GM03348 (cell line): ENCODE data around the gene DARS2.
A peak's percentile ranks its signal among the peaks of the same experiment; 100 is the strongest.
"Not testable (repeated sequence)": the region's sequence is repeated elsewhere in the genome, so short reads cannot be mapped to it uniquely, and the experiment has no call there.

Experiments
- DNase-seq: peaks from one replicate; pipeline ENCODE4 v3.0.0; 2012; ENCODE audit warnings: low spot score

The DARS2 gene, protein sequence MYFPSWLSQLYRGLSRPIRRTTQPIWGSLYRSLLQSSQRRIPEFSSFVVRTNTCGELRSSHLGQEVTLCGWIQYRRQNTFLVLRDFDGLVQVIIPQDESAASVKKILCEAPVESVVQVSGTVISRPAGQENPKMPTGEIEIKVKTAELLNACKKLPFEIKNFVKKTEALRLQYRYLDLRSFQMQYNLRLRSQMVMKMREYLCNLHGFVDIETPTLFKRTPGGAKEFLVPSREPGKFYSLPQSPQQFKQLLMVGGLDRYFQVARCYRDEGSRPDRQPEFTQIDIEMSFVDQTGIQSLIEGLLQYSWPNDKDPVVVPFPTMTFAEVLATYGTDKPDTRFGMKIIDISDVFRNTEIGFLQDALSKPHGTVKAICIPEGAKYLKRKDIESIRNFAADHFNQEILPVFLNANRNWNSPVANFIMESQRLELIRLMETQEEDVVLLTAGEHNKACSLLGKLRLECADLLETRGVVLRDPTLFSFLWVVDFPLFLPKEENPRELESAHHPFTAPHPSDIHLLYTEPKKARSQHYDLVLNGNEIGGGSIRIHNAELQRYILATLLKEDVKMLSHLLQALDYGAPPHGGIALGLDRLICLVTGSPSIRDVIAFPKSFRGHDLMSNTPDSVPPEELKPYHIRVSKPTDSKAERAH

DNA sequence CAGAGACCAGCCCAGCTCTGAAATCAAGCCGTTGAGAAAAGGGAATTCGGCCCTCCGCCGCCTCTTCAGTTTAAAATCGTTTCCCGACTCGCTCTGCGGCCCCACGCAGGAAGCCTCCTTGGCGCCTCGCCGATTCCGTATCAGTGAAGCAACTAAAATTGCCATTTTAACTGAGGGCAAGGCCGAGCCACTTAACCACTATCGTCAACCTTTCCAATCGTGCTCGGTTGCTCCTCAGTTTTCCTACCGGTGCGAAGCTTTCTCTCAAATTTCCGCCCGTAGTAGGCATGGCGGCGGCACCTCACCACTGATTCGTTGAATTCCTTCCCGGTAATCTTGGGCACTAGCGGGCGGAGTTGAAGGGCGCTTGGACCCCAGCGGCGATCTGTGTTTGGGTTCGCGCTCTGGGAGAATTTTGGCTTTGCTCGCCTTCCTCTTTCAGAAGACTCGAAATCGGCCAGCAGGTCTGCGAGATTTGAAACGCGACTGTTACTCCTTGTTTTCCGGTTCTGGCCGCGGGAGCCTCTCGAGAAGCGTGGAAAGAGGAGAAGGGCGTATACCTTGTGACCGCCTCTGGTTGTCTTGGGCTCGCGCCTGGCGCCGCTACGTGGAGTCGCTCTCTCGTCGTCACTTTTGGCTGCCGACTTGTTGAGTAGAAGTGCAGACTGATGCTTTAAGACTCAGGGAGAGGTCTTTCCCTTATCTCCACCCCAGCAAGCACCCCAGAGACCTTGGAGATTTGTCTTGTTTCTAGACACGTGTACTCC is at the start of gene DARS2, which contains the start of gene CENPL:
Gene DARS2 (plus strand): TSS at position 359 of the 767 bp plus-strand sequence. CDS start 557 bp downstream, outside the sequence.
Gene CENPL (minus strand): TSS at position 569 of the 767 bp plus-strand sequence. CDS start 13,584 bp downstream, outside the sequence.
- peak; percentile 93 for DNase-seq

DNA sequence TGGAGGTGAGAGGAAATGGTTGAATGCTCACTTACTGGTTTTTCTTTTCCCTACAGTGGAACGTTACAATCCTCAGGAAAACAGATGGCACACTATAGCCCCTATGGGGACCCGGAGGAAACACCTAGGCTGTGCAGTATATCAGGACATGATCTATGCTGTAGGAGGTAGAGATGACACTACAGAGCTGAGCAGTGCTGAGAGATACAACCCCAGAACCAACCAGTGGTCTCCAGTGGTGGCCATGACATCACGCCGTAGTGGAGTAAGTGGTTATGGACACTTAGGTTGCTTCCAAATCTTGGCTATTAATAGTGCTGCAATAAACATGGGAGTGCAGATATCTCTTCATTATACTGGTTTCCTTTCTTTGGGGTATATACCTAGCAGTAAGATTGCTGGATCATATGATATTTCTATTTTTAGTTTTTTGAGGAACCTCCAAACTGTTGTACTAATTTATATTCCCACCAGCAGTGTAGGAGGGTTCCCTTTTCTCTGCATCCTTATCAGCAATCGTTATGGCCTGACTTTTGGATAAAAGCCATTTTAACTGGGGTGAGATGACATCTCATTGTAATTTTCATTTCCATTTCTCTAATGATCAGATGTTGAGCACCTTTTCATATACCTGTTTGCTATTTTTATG is 48.8 kb upstream of the DARS2 start:
- no peak for DNase-seq

DNA sequence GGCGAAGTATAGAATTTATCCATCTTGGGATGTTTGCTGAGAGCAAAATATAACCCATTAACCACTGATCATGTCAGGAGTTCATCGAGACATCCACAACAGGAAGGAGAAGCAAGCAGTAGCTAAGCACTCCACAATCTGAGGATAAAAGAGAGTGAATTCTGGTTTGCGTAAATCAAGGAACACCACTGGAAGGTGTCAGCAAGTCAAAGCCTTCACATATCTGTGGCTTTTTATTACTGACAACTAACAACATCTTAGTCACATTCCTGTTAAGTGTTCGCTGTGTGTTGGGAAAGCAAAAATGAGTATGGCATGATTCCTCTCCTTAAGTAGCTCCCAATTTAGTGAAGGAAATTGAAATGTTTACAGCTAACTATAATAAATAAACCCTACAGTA is 44.5 kb upstream of the DARS2 start:
- no peak for DNase-seq

DNA sequence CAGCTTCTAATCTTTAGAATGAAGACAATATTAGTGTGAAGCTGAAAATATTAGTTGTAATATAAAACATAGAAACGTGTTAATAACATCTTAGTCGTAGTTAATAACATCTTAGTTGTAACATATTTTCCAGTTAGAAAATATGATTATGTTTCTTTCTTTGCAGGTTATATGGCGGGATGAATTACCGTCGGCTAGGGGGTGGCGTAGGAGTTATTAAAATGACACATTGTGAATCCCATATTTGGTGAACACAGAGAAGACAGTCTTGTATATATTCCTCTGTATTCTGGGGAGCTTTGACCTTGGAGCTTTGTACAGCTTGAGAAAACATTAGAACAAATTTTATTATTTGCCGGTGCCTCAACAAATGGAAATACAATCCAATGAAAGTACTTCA is 39.5 kb upstream of the DARS2 start:
- DNase-seq, result no peak

DNA sequence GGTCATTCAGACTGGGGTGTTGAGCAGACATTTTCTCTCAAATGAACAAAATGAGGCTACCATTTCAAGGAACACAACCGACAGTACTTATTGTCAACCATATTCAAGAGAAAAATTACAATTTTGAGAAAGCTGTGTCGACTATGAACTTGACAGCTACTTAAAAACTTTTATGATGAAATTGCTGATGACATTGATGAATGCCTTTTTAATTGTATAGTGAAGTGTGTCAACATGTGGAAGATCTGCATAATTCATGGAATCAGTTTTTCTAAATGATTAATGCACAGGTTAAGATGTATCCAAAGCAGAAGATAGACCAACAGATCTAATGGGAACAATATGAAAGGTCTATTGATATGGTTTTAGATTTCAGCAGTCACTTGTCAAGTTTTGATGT is 34.6 kb upstream of the DARS2 start:
- no peak for DNase-seq

DNA sequence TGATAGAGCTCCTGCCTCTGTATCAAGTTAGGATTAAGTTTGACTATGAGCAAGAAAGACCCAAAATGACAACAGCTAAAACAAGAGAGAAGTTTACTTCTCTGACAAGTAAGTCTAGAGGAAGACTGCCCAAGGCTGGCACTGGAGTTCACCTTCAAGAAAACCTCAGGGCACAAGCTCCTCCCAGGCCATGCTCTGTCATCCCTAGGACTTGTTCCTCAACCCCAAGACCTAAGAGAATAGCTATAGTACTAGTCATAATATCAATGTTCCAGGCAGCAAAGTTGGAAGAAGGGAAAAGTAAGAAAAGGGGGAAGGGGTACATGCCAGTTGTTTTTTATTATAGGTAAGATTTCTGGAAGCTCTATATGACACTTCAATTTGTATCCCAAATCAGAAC is 26.4 kb upstream of the DARS2 start:
- DNase-seq, result no peak

DNA sequence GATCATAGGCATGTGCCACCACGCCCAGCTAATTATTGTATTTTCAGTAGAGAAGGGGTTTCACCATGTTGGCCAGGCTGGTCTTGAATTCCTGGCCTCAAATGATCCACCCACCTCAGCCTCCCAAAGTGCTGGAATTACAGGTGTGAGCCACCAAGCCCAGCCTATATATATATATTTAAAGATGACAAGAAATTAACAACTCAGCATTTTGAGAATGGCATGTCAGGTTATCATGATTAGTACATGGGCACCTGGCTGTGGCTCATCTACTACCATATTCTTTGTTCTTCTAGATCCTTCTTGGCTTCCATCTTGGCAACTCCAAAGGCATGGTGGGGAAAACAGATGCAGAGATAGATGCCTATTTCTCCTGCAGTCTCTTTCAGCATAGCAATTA is 24.5 kb upstream of the DARS2 start:
- DNase-seq, result not testable (repeated sequence)

DNA sequence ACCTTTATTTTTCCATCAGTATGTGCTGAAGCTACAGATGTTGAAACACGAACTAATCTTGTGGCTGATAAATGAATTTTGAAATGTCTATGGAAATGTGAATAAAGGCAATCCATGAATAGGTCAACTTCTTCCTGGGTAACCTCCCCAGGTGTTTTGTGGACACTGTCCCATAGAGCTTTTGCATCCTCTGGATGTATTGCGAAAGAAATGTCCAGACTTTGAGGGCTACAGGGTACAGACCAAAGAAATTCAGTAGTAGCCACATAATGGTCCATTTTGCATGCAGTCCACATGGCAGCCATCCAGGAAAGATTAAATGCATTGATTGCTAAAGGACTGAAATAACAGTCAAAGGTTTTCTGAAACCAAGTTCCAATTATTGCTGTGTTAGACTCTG is 21.5 kb upstream of the DARS2 start:
- no peak for DNase-seq

DNA sequence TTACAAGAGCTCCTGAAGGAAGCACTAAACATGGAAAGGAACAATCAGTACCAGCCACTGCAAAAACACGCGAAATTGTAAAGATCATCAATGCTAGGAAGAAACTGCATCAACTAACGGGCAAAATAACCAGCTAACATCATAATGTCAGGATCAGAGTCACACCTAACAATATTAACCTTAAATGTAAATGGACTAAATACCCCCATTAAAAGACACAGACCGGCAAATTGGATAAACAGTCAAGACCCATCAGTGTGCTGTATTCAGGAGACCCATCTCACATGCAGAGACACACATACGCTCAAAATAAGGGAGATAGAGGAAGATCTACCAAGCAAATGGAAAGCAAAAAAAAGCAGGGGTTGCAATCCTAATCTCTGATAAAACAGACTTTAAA is 10.8 kb upstream of the DARS2 start:
- not testable (repeated sequence) for DNase-seq

DNA sequence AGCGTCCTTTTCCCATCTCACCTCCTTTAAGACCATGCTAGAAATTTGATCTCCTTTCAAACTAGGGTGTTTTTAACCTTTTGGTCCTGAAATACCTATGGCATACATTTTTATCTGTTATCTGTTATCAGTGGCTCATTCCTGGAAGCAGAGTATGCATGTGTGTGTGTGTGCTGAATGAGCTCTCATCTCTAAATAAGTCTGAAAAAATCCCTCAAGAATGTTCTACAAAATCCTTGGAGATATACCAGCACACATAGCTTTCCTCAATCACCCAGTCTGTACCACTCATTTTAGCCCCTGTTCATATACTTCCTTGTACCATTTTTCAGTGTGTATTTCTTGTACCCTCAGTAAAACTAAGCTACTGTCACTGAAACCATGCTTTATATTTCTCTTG is 6.0 kb upstream of the DARS2 start:
- DNase-seq, result no peak

DNA sequence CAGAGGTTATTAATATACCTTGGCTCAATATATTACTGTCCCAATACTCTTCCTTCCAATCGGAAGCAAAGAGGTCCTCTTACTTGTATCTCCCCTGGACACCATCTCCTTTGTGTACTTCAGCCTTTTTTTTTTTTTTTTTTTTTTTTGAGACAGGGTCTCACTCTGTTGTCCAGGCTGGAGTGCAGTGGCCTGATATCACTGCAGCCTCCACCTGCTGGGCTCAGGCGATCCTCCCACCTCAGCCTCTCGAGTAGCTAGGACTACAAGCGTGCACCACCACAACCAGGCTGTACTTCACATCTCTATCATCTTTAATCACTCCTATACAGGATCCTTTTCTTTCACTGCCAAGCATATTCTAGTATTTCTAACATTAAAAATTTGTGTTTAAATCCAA is 2.8 kb upstream of the DARS2 start:
- no peak for DNase-seq

DNA sequence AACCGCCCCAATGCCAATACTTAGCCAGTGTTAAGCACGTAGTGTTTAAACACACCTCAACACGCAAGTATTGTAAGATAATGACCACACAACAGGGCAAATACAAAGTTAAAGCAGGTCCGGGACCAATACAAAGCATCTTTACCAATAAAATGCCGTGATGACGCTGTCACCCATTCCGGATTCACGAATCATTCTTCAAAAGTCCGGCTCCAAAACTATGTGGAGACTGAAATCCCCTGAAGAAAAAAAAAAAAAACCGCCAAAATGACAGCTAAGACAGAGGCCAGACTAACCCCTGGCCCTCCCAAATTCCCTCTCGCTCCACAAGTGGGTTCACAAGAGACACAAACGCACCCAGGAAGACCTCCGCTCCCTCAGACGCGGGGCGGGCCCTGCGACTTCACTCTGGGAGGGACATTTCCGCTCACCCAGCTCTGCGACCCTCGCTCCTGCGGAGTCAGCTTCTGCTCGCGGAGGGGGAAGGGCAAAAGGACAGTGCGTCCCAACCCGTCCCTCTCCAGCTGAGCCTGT is 625 bp upstream of the DARS2 start:
- DNase-seq, result no peak

DNA sequence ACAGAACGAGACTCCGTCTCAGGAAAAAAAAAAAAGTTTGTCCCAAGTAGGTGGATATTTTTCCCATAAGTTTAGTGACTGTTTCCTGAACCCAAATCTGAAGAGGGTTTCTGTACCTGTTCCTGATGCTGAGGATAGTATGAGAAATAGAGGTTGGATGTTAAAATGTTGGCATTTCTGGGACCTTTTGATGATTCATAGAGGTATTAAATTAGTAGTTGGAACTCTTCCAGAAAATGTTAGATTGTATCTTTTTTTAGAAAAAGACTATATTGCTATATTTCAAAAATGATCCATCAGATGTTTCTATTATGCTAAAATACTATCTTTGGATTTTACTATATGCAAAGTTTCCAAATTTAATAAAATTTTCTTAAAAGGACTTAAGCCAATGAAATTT is 3.1 kb downstream of the DARS2 start:
- DNase-seq, result no peak

DNA sequence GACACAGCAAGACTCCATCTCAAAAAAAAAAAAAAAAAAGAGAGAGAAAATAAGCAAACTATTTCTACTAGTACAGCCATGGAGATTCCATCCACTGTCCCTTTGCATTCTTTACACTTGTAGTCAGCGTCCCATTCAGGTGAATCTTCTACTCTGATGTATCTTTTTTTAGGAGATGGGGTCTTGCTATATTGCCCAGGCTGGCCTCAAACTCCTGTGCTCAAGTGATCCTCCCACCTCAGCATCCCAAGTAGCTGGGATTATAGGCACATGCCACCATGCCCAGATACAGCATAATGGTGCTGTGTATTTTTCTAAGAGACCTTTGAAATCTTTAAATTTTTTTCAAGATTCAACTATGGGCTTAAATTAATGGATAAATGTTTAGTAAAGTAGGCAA is 8.3 kb downstream of the DARS2 start:
- no peak for DNase-seq

DNA sequence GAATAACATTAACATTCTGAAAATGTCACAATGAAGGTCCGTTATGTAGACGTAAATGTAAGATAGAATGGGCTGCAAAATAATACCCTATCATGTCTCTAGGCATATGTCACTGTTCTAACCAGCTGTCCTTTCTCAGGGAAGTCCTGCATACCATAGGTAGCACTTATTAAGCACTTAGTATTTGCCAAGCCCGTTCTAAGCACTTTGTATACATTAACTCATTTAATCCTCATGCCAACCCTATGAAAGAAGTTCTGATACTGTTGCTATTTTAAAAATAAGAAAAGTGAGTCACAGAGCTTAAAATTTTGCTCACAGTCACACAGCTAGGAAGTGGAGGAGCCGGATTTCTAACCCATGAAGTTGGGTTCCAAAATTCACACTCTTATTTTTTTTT is 27.6 kb downstream of the DARS2 start:
- DNase-seq, result no peak

DNA sequence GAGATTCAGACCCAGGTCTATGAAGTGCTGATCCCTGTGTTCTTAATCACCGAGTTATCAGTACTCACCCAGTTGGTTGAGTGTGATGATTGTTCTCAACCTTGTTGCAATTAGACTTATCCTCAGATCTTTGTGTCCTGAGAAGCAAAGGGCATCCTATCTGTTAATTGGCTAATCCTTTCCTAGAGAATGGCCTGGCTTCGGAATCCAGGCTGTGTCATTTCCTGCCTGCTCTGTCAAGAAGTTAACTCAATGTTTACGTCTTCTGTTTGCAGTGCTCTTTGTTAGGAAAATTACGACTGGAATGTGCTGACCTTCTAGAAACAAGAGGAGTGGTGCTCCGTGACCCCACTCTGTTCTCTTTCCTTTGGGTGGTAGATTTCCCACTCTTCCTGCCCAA is 28.6 kb downstream of the DARS2 start:
- DNase-seq, result peak; percentile 50

DNA sequence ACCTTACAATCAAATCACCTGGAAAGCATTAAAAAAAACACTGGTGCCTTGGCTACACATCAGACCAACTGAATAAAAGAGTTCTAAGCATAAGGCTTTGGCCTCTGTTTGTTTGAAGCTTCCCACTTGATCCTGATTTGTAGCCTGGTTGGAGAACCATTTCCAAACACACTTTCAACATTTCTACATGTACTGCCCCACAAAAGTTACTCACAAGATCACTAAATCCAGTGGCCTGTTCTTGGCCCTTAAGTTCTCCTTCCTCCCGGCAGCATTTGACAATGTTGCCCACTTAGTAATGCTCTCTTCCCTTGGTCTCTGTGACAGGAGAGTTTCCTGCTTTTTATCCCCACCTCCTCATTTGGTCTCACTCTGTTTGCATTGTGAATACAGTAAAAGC is 31.5 kb downstream of the DARS2 start:
- no peak for DNase-seq

DNA sequence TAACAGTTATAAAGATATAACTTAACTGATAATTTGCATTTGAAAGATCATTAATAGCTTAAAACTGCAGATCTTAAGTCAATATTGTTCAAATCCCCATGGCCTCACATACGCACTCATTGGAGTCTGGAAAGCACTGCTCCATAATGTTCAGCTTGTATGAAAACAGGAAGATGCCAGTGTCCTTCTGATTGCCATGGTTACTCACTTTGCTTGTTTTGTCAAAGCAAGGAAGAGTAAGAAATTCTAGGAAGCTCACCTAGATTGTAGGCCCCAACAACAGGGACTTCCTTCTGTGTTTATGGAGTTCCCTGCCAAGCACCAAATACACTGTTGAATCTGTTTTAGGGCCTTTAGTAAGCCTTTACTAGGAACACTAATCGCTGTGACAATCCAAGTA is 32.4 kb downstream of the DARS2 start:
- no peak for DNase-seq

DNA sequence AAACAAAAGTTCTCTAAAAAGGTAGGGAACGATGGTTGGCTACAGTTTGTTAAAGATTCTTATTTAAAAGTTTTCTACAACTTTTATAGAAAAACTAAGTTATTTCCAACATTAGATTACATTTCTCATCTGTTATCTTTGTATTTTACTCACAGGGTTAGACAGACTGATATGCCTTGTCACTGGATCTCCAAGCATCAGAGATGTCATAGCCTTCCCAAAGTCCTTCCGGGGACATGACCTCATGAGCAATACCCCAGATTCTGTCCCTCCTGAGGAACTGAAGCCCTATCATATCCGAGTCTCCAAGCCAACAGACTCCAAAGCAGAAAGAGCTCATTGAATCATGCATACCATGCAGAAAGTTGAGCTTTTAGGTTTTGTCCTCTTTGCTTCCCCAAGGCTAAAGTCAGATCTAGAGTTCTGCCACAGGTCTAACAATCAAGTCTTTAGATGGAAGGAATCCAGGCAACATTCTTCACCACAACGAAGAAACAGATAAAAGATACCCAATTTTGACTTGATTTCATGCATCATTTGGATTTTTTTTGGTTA is 33.0 kb downstream of the DARS2 start:
- DNase-seq, result no peak

DNA sequence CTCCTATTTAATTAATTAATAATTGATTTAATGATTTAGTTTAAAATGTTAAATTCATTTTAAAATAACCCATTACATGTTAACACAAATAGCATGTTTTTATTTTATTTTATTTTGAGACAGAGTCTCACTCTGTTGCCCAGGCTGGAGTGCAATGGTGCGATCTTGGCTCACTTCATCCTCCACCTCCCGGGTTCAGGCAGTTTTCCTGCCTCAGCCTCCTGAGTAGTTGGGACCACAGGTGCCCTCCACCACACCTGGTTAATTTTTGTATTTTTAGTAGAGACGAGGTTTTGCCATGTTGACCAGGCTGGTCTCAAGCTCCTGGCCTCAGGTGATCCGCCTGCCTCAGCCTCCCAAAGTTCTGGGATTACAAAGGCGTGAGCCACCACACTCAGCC is 35.1 kb downstream of the DARS2 start:
- not testable (repeated sequence) for DNase-seq

DNA sequence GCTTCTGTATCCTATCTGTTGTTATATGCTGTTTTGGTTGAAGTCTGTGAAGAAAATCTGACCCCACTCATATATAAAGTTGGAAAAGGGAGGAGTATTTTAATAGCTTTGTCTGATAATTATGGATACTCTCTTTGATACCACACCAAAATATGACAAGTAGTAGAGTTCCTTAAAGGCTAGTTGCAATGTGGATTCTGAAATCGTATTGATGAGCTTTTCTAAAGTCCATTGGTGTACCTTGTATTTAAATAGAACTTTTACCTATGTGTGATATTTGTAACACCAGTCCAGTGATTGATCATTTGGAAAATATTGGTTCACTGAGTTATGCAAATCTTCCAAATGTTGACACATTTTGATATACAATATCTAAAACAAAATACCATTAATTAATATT is 35.6 kb downstream of the DARS2 start:
- no peak for DNase-seq

DNA sequence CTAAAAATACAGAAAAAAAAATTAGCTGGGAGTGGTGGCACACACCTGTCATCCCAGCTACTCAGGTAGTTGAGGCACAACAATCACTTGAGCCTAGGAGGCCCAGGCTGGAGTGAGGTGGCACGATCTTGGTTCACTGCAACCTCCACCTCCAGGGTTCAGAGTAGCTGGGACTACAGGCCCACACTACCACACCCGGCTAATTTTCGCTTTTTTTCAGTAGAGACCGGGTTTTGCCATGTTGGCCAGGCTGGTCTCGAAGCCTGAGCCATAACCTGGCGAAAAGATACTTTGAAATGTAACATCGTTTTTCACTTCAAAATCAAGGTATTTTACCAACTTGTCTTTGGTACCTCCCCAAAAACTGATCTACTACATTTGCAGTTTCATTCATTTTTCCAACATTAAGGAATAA is 37.3 kb downstream of the DARS2 start:
- no peak for DNase-seq
